Measurements from ENCODE around the gene GAS5. TPM values are rescaled to one million over a fixed set of nuclear protein-coding genes. Genes with fewer than 3 reads are reported as not detected.

The GAS5 gene
- total and polyA plus RNA-seq, 9 of the 15 experiments (the other 6 are each of a cell fraction or from before 2014, with no cell fraction given), result 565 to 1,860 (median 1,006) TPM

GRCh38 chr1:173868266-173869020 is 654 bp upstream of the GAS5 start, which contains the start of gene ZBTB37 (continued):
- TF ChIP-seq ZNF717 (CRISPR knock-in tag; IDR thresholded peaks at IDR 0.05), result no peak
- TF ChIP-seq KAT2B (IDR thresholded peaks at IDR 0.05; ENCODE audit: low read depth, low read length), result no peak
- TF ChIP-seq, protein P1, sequence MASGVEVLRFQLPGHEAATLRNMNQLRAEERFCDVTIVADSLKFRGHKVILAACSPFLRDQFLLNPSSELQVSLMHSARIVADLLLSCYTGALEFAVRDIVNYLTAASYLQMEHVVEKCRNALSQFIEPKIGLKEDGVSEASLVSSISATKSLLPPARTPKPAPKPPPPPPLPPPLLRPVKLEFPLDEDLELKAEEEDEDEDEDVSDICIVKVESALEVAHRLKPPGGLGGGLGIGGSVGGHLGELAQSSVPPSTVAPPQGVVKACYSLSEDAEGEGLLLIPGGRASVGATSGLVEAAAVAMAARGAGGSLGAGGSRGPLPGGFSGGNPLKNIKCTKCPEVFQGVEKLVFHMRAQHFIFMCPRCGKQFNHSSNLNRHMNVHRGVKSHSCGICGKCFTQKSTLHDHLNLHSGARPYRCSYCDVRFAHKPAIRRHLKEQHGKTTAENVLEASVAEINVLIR (CRISPR knock-in tag; IDR thresholded peaks at IDR 0.05), result no peak
- no peak for TF ChIP-seq BCL6 (CRISPR knock-in tag; IDR thresholded peaks at IDR 0.05)
- TF ChIP-seq NCOA4 (IDR thresholded peaks at IDR 0.05; ENCODE audit: partially characterized antibody), result no peak
- TF ChIP-seq, protein P2, sequence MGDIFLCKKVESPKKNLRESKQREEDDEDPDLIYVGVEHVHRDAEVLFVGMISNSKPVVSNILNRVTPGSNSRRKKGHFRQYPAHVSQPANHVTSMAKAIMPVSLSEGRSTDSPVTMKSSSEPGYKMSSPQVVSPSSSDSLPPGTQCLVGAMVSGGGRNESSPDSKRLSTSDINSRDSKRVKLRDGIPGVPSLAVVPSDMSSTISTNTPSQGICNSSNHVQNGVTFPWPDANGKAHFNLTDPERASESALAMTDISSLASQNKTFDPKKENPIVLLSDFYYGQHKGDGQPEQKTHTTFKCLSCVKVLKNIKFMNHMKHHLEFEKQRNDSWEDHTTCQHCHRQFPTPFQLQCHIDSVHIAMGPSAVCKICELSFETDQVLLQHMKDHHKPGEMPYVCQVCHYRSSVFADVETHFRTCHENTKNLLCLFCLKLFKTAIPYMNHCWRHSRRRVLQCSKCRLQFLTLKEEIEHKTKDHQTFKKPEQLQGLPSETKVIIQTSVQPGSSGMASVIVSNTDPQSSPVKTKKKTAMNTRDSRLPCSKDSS (IDR thresholded peaks at IDR 0.05; ENCODE audit: low read depth, partially characterized antibody), result no peak
- no peak for TF ChIP-seq RUNX1 (IDR thresholded peaks at IDR 0.05; ENCODE audit: low read depth)
- no peak for TF ChIP-seq HMG20A (CRISPR knock-in tag; conservative IDR thresholded peaks at IDR 0.05)
- TF ChIP-seq RFX1 (IDR thresholded peaks at IDR 0.05), result no peak
- TF ChIP-seq ZKSCAN8 (CRISPR knock-in tag; IDR thresholded peaks at IDR 0.05), result no peak
- TF ChIP-seq ZNF764 (CRISPR knock-in tag; IDR thresholded peaks at IDR 0.05; ENCODE audit: low read depth), result no peak
- no peak for TF ChIP-seq ZNF778 (CRISPR knock-in tag; IDR thresholded peaks at IDR 0.05)
- TF ChIP-seq MEF2D (tag; conservative IDR thresholded peaks at IDR 0.05; ENCODE audit: low read depth), result 0 out of 2 replicates have a peak, but pooled peaks have one; percentile 7
- TF ChIP-seq ZNF830 (CRISPR knock-in tag; IDR thresholded peaks at IDR 0.05), result no peak
- no peak for TF ChIP-seq E2F3 (CRISPR knock-in tag; IDR thresholded peaks at IDR 0.05)
- peak; percentile 51 for TF ChIP-seq HCFC1 (IDR thresholded peaks at IDR 0.05; ENCODE audit: low read depth, low read length)
- peak; percentile 65 for TF ChIP-seq NFIC (IDR thresholded peaks at IDR 0.05)
- TF ChIP-seq ZNF318 (IDR thresholded peaks at IDR 0.05; ENCODE audit: borderline replicate concordance in 1 of 2, low read depth in 1 of 2), result 0 out of 4 replicates have a peak, but pooled peaks of 1 of the 2 experiments have one; percentile 37
